PC-3 (cell line): Measurements from ENCODE around the gene CFAP161.

ENCODE experiments used
- CTCF ChIP-seq: fragments of 300-600 bp; sonication (generic); conservative IDR thresholded peaks from 2 replicates; pipeline ENCODE4 v1.5.1; 2017; ENCODE audit warnings: antibody characterized with exemption, low read depth, mild to moderate bottlenecking, low read length
- EZH2 ChIP-seq: fragments of 300-600 bp; sonication (generic); IDR thresholded peaks from one replicate; pipeline ENCODE4 v1.6.1; 2017; ENCODE audit warnings: antibody characterized with exemption, mild to moderate bottlenecking, low read length; ENCODE audit not compliant: unreplicated experiment
- EZH2phosphoT487 ChIP-seq: fragments of 300-600 bp; sonication (generic); IDR thresholded peaks from 2 replicates; pipeline ENCODE4 v1.6.1; 2018; ENCODE audit warnings: mild to moderate bottlenecking, antibody characterized with exemption, low read length, borderline replicate concordance

- TF ChIP-seq CTCF (peak; percentile 25; the same call in 1 of the 2 replicates), EZH2 (no peak), EZH2phosphoT487 (no peak)
These were observed 40.8 kb downstream of the CFAP161 start for GRCh38 chr15:81174792-81175327.
